ENCODE measurements around the gene SHKBP1. TPM values are rescaled to one million over a fixed set of nuclear protein-coding genes. Genes with fewer than 3 reads are reported as not detected.
"Not testable (repeated sequence)": the region's sequence is repeated elsewhere in the genome, so short reads cannot be mapped to it uniquely, and the experiment has no call there.

The SHKBP1 gene
- total and polyA plus RNA-seq, 4 donors, result 21.1 to 191 (median 97.1) TPM

- H3K36me3 ChIP-seq (ENCODE audit: control insufficient read depth in 4 of 4, insufficient read depth in 4 of 4, low read length in 4 of 4), result peaks cover 0 to 51% (median 32%) of the 10 kb centered on the region in 4 donors
- H3K4me3 ChIP-seq, result no peak overlapping the region
- H3K4me1 ChIP-seq (ENCODE audit: control insufficient read depth in 5 of 5, insufficient read depth in 5 of 5, low read length in 5 of 5), result peaks cover 0 to 2% (median 0%) of the 10 kb centered on the region in 5 donors
- ATAC-seq (ENCODE audit: insufficient read depth, low FRiP score) (no peak), DNase-seq (no peak)
- H3K27ac ChIP-seq (ENCODE audit: low read depth in 1 of 2, low read length in 1 of 2), result no peak overlapping the region
- no peaks in the 10 kb centered on the region for H3K9me3 ChIP-seq (ENCODE audit: control insufficient read depth in 4 of 4, insufficient read depth in 3 of 4, low read length in 3 of 4)
- no peak overlapping the region for H3K9ac ChIP-seq (ENCODE audit: insufficient read depth in 1 of 2, low read length in 2 of 2)
- no peaks in the 10 kb centered on the region for H3K27me3 ChIP-seq (ENCODE audit: control insufficient read depth in 3 of 3, insufficient read depth in 3 of 3, low read length in 2 of 3)
- no peak for TF ChIP-seq CTCF (IDR thresholded peaks at IDR 0.05; ENCODE audit: control extremely low read depth, extremely low read depth)
- 84 to 96% methylated on average over 7 of the region's 7 CpGs for WGBS, 2 donors
Measured at GRCh38 chr19:40622773-40623075, 46.1 kb downstream of the SHKBP1 start.

- Histone ChIP-seq H3K27ac (ENCODE audit: low read depth in 1 of 2, low read length in 1 of 2) (no peak overlapping the region), H3K4me3 (no peak overlapping the region), H3K9ac (ENCODE audit: insufficient read depth in 1 of 2, low read length in 2 of 2) (no peak overlapping the region), H3K4me1 (ENCODE audit: control insufficient read depth in 5 of 5, insufficient read depth in 5 of 5, low read length in 5 of 5) (peaks cover 0 to 2% (median 0%) of the 10 kb centered on the region in 5 donors), H3K36me3 (ENCODE audit: control insufficient read depth in 4 of 4, insufficient read depth in 4 of 4, low read length in 4 of 4) (peaks cover 0 to 48% (median 34%) of the 10 kb centered on the region in 4 donors), H3K9me3 (ENCODE audit: control insufficient read depth in 4 of 4, insufficient read depth in 3 of 4, low read length in 3 of 4) (no peaks in the 10 kb centered on the region), H3K27me3 (ENCODE audit: control insufficient read depth in 3 of 3, insufficient read depth in 3 of 3, low read length in 2 of 3) (no peaks in the 10 kb centered on the region)
- peak; percentile 55 for ATAC-seq (ENCODE audit: insufficient read depth, low FRiP score)
- WGBS, 2 donors, result 58 to 63% methylated on average over 41 of the region's 41 CpGs
- peak in 1 of 3 donors; percentile 41 for DNase-seq
- no peak for TF ChIP-seq CTCF (IDR thresholded peaks at IDR 0.05; ENCODE audit: control extremely low read depth, extremely low read depth)
Measured at GRCh38 chr19:40623403-40624251, 47.0 kb downstream of the SHKBP1 start.

GRCh38 chr19:40624369-40625153, 47.9 kb downstream of the SHKBP1 start:
- not testable (repeated sequence) for H3K4me3 ChIP-seq; ATAC-seq (ENCODE audit: insufficient read depth, low FRiP score); H3K27me3 ChIP-seq (ENCODE audit: control insufficient read depth in 3 of 3, insufficient read depth in 3 of 3, low read length in 2 of 3); H3K9ac ChIP-seq (ENCODE audit: insufficient read depth in 1 of 2, low read length in 2 of 2); H3K4me1 ChIP-seq (ENCODE audit: control insufficient read depth in 5 of 5, insufficient read depth in 5 of 5, low read length in 5 of 5); H3K27ac ChIP-seq (ENCODE audit: low read depth in 1 of 2, low read length in 1 of 2); DNase-seq; H3K9me3 ChIP-seq (ENCODE audit: control insufficient read depth in 4 of 4, insufficient read depth in 3 of 4, low read length in 3 of 4)
- 85 to 93% methylated on average over 14 of the region's 14 CpGs for WGBS, 2 donors
- H3K36me3 ChIP-seq (ENCODE audit: control insufficient read depth in 4 of 4, insufficient read depth in 4 of 4, low read length in 4 of 4), result peaks cover 0 to 44% (median 33%) of the 10 kb centered on the region in 4 donors
